ENCODE results near the gene SHF.

SHF gene

GRCh38 chr15:45200799-45201556 lies 13.2 kb upstream of the SHF start (continued):
- TF ChIP-seq ZNF692 (tag by site-specific recombination; IDR thresholded peaks at IDR 0.05) (peak; percentile 34; the same call in 1 of the 2 replicates), ZNF654 (tag by site-specific recombination; IDR thresholded peaks at IDR 0.05; ENCODE audit: low read depth) (0 out of 2 replicates have a peak, but pooled peaks have one; percentile 4), KLF9 (tag by site-specific recombination; IDR thresholded peaks at IDR 0.05; ENCODE audit: low read depth) (no peak), ZNF521 (tag by site-specific recombination; IDR thresholded peaks at IDR 0.05) (no peak), ZNF785 (tag by site-specific recombination; IDR thresholded peaks at IDR 0.05) (no peak), PRDM1 (tag by site-specific recombination; IDR thresholded peaks at IDR 0.05) (no peak), ZNF600 (tag by site-specific recombination; IDR thresholded peaks at IDR 0.05) (peak; percentile 57; the same call in 1 of the 2 replicates), ZNF366 (tag by site-specific recombination; conservative IDR thresholded peaks at IDR 0.05) (no peak), KLF10 (tag by site-specific recombination; IDR thresholded peaks at IDR 0.05) (0 out of 2 replicates have a peak, but pooled peaks have one; percentile 19), ZEB2 (tag by site-specific recombination; IDR thresholded peaks at IDR 0.05) (peak; percentile 30), ZNF248 (tag by site-specific recombination; IDR thresholded peaks at IDR 0.05) (no peak), ATF2 (tag by site-specific recombination; IDR thresholded peaks at IDR 0.05; ENCODE audit: low read depth) (no peak), ZNF280C (tag by site-specific recombination; IDR thresholded peaks at IDR 0.05) (no peak), SETDB1 (IDR thresholded peaks at IDR 0.05; ENCODE audit: insufficient read length, low read length) (no peak), ZNF777 (tag by site-specific recombination; IDR thresholded peaks at IDR 0.05; ENCODE audit: borderline replicate concordance) (0 out of 2 replicates have a peak, but pooled peaks have one; percentile 22), ZNF704 (tag by site-specific recombination; IDR thresholded peaks at IDR 0.05) (no peak), ZNF23 (tag by site-specific recombination; IDR thresholded peaks at IDR 0.05; ENCODE audit: borderline replicate concordance) (no peak), PATZ1 (tag by site-specific recombination; IDR thresholded peaks at IDR 0.05) (0 out of 2 replicates have a peak, but pooled peaks have one; percentile 6), ZSCAN18 (tag by site-specific recombination; IDR thresholded peaks at IDR 0.05) (peak; percentile 37; the same call in 1 of the 2 replicates), ZNF114 (tag by site-specific recombination; IDR thresholded peaks at IDR 0.05) (no peak), MEIS1 (CRISPR knock-in tag; IDR thresholded peaks at IDR 0.05; ENCODE audit: borderline replicate concordance) (no peak), ZNF416 (tag by site-specific recombination; IDR thresholded peaks at IDR 0.05) (no peak), ZSCAN23 (tag by site-specific recombination; IDR thresholded peaks at IDR 0.05) (0 out of 2 replicates have a peak, but pooled peaks have one; percentile 22), ZNF529 (tag by site-specific recombination; IDR thresholded peaks at IDR 0.05; ENCODE audit: insufficient replicate concordance) (no peak), ZNF174 (tag by site-specific recombination; IDR thresholded peaks at IDR 0.05) (no peak), ZNF10 (tag by site-specific recombination; IDR thresholded peaks at IDR 0.05) (no peak), ZSCAN30 (tag by site-specific recombination; IDR thresholded peaks at IDR 0.05) (peak; percentile 73), IKZF3 (tag by site-specific recombination; IDR thresholded peaks at IDR 0.05) (peak; percentile 92)
